GM19240 (cell line): ENCODE measurements around the gene ATP6V1F.
A peak's percentile ranks its signal among the peaks of the same experiment; 100 is the strongest.

Experiments used
- DNase-seq: peaks from one replicate; pipeline ENCODE4 v3.0.0; 2011; ENCODE audit warnings: low spot score; ENCODE audit not compliant: insufficient read length

The ATP6V1F gene, protein sequence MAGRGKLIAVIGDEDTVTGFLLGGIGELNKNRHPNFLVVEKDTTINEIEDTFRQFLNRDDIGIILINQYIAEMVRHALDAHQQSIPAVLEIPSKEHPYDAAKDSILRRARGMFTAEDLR

DNA sequence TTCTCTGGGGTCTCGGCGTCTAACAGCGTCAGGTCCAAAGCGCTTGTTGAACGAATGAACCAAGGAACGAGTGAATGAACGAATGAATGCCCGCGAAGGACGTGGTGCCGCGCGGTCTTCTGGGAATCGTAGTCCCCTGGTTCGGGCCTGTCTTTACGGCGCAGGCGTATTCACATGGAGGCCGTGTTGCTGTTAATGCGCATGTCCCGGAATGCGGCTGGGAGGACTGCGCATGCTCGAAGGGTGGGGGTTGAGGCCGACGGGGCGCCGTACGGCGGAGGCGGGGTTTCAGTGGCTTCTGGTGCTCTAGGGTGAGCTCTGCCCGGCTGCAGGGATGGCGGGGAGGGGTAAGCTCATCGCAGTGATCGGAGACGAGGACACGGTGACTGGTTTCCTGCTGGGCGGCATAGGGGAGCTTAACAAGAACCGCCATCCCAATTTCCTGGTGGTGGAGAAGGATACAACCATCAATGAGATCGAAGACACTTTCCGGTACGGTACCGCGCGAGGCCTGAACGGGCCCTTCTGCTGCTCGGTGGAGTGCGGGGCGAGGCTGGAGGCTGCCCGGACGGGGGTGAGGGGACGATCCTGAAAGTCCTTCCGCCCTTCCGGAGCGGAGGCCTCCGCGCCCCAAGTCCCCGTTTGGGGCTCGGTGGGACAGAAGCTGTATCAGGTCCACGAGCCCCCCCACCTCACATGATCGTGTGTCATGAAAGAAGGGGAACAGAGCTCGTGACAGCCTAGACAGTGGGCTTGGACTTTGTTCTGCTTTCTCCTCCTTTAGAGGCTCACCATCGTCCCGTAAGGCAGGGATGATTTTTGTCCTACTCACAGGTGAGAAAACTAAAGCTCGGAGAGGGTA lies at the start of gene ATP6V1F:
ATP6V1F (plus strand) TSS at position 286 of the 862 bp plus-strand sequence; CDS start at position 335, 49 bp downstream.
- DNase-seq, result peak; percentile 100

DNA sequence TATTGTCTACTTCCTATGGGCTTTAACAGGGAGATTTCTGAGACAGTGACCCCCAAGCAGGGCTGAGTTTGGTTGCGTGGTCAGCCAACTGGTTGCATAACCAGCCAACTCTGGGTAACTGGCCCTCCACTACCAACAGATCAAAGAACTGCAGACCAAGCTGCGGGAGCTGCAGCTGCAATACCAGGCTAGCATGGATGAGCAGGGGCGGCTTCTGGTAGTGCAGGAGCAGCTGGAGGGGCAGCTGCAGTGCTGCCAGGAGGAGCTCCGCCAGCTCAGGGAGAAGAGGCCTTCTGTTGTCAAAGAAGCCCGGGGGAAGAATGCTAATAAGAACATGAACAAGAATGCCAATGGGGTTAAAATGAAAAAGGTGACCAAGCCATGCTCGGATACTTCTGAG lies 48.2 kb upstream of the ATP6V1F start:
- no peak for DNase-seq

GRCh38 chr7:128815289-128815942 lies 47.2 kb upstream of the ATP6V1F start:
- no peak for DNase-seq

DNA sequence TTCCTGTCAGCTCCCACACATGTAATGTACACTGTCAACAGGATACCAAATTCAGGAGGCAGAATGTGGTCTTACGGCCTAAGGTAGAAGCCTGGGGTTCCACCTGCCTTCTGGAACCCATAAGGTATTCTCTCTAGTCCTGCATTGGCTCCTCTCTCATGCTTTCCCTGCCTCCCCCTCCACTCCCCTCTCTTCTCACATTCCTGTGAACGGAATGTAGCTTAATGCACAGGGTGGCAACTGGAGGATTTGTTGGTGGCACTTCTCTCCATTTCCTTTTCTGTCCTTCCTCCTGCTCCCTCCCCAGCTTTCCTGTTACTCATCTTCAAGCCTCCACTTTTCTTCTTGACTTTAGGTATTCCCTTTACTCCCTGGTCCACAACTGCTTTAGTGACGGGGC lies 44.0 kb upstream of the ATP6V1F start:
- no peak for DNase-seq

DNA sequence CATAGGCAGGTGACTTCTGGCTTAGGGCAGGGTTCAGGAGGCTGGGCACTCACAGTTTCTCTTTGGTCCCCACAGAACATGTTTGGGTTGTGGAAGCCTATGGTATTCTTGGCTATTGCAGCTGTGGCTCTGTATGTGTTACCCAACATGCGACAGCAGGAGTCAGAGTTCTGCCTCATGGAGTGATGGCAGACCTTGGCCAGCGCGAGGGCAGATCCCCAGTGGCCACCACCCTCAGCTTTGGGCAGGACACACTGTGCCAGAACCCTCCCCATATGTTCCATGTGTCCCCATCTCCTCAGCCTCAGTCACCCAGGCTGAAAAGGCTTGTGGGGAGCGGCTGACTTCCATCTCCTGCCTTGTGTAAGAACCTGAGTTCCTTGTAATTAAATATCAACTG lies 40.9 kb upstream of the ATP6V1F start:
- no peak for DNase-seq

GRCh38 chr7:128826512-128826911 lies 36.1 kb upstream of the ATP6V1F start:
- DNase-seq, result no peak

DNA sequence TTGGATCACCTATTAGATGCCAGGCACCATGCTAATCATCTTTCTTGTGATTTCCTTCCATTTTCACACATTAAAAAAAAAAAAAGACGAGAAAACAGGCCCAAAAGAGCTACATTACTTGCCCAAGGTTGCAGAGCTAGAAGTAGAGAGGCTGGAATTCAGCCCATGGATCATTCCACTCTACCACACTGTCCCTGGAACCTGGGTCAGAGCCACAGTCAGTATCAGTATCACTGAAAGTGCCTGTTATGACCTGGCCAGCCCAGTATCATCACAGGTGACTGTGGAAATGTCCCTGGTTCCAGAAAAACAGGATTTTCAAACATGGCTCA lies 35.8 kb upstream of the ATP6V1F start:
- DNase-seq, result no peak

DNA sequence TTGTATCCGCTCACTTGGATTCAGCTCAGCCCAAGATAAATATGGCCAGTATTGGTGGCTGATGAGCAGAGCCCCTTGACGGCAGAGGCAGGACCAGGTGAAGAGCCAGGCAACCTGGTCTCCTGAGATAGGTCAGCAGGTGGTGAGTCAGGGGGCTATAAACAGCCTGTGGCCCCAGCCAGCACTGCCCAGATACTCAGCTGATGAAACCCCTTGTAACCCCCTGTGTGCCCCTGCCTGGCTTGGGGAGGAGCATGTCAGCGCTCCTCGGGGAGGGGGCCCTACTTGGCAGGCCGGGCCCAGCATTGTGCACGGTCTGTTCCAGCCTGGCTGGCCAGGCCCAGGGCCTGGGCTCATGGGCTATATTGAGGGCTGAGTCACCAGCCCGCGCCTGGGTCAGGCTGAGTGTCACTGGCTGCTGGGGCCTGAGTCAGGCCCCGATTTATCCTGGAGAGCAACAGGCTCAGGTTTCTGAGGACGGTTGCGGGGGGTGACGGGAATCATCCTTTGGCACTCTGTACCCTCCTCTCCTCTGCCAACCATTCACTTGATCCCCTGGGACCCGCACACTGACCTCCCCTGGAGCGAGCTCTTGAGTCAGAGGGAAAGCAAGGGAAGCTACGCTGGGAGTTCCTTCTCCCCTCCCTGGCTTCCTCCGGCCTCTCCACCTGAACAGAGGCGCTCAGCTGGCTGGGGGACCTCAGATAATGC lies 35.3 kb upstream of the ATP6V1F start:
- DNase-seq, result no peak

- no peak for DNase-seq
Measured at GRCh38 chr7:128827971-128828711, 34.5 kb upstream of the ATP6V1F start.

- DNase-seq, result no peak
Measured at GRCh38 chr7:128829391-128830166, 33.1 kb upstream of the ATP6V1F start.

DNA sequence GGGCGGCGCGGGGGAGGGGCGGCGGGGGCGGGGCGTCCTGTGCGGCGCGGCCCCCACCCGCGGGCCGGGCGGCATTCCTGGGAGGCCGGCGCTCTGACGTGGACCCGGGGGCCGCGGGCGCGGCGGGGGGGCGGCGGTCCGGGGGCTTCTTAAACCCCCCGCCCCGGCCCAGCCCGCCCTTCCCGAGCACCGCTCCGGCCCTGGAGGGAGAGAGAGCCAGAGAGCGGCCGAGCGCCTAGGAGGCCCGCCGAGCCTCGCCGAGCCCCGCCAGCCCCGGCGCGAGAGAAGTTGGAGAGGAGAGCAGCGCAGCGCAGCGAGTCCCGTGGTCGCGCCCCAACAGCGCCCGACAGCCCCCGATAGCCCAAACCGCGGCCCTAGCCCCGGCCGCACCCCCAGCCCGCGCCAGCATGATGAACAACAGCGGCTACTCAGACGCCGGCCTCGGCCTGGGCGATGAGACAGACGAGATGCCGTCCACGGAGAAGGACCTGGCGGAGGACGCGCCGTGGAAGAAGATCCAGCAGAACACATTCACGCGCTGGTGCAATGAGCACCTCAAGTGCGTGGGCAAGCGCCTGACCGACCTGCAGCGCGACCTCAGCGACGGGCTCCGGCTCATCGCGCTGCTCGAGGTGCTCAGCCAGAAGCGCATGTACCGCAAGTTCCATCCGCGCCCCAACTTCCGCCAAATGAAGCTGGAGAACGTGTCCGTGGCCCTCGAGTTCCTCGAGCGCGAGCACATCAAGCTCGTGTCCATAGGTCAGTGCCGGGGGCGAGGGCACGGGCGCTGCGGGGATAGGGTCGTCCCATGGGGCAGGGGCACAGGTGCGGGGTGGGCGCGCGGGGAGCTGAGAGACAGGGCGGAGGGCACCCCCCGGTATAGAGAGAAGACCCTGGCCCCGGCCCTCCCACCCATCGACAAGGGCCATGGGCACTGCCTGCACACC lies 32.2 kb upstream of the ATP6V1F start, which contains the start of gene FLNC:
FLNC (plus strand) TSS at position 176 of the 947 bp plus-strand sequence; CDS start at position 408, 232 bp downstream.
- DNase-seq, result no peak

DNA sequence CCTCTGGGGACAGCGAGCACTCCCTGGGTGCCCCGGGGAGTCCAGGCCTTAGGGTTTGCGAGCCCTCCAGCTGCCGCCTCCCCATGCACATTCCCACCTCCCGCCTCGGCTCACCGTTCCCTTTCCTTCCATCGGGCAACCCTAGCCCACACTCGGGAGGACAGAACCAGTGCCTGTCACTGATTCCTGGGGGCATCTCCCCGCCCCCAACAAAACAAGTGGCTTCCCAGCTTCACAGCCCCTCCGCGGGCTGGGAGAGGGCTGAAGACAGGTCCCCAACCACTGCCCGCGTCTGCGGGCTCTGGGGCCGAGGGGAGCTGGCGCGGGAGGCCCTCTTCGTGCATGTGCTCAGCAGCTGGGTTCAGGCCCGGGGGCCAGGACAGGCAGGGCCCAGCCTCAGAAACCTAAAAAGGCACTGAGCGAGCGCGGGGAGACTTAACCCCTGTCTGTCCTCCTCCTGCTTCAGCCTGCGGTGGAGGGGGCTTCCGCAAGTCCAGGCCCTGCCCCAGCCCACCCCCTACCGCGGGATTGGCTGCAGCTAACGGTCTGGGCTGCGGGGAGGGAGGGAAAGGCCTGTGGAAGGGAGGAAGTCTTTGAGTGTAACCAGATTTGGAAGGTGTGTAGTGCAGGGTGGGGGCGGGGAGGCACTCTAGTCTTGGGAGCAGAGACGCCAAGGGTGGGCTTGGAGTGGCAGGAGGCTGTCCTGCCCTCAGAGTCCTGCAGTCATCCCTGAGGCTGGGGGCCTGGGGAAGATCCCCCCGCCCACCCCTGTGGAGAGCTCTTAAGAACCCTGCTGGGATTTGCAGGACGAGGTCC lies 31.3 kb upstream of the ATP6V1F start:
- no peak for DNase-seq

- DNase-seq, result no peak
Measured at GRCh38 chr7:128831994-128832879, 30.4 kb upstream of the ATP6V1F start.

DNA sequence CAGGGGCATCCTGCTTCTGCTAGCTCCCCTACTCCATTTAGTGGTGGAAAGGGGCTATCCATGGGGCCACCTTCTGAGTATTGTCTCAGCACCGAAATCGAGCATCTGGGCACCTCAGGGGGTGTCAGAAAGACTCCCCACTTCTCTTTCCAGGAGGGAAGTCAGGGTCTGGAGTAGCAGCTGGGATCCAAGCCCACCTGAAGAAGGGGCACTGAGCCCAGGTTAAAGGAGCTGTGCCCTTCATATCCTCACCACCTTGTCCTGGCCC lies 29.8 kb upstream of the ATP6V1F start:
- DNase-seq, result no peak

DNA sequence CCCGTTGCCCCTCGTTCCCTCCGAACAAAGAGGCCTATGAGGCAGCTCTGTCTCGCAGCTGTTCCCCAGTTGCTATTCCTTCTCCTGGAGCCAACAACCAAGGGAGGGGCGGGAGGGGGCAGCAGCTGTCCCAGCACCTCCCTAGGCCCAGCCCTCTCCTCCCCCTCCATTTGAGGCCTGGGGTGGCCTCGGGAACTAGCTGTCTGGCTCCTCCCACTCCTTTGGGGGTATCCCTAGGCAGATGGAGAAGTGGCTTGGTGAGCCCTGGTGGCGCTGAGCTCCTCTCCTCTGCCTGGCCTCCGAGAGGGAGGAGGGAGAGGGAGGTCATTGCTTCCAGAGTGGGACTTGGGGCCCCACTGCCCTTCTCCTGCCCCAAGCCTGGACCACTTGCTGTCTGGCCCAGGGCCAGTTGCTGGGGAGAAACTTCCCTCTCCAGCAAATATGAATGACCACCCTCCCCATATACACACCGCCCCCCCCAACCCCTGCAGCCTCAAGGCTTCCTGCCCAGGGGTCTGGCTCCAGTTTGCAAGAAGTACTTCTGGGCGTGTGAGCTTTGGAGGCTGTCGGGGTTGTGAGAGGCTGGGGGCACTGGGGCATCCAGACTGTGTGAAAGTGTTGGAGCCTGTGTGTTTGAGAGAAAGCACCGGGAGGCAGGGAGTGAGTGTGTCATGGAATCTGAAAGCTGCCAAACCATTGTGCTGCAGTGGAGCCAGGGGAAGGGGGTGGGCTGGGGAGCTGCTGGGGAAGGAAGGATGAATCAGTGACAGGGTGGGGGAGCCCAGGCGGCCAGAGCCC lies 29.3 kb upstream of the ATP6V1F start:
- DNase-seq, result no peak

GRCh38 chr7:128833946-128834325 lies 28.7 kb upstream of the ATP6V1F start:
- DNase-seq, result no peak

DNA sequence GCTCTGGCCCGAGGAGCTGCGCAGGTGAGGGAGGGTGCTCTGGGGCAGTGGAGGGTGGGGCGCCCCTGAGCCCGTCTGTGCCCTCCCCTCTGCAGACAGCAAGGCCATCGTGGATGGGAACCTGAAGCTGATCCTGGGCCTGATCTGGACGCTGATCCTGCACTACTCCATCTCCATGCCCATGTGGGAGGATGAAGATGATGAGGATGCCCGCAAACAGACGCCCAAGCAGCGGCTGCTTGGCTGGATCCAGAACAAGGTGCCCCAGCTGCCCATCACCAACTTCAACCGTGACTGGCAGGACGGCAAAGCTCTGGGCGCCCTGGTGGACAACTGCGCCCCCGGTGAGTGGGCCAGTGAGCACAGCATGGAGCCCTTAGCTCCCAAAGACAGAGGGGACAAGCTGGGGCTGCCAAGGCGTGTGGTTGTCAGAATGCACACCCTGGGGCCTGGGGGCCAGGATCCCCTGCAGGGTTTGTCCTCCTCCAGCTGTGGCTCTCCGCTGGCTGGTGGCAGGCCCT lies 27.4 kb upstream of the ATP6V1F start:
- DNase-seq, result no peak
